Measurements from ENCODE around the gene RYR3.

DNA sequence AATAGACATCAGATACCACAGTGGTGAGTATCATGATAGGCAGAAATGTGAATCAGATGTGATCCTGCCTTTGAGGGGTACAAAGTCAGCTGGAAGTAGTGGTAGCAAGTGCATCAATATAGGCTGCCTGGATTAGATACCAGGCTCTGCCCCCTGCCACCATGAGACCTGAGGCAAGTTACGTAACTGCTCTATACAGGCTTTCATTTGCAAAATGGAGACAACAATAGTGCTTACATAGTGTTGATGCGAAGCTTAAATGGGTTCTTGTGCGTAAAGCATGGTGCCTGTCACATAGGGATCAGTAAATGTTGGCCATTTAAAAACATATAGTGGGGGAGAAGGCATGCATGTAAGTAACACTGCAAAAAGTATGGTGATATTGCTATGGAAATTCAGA is 158.0 kb downstream of the RYR3 start:
- TF ChIP-seq, protein P1, sequence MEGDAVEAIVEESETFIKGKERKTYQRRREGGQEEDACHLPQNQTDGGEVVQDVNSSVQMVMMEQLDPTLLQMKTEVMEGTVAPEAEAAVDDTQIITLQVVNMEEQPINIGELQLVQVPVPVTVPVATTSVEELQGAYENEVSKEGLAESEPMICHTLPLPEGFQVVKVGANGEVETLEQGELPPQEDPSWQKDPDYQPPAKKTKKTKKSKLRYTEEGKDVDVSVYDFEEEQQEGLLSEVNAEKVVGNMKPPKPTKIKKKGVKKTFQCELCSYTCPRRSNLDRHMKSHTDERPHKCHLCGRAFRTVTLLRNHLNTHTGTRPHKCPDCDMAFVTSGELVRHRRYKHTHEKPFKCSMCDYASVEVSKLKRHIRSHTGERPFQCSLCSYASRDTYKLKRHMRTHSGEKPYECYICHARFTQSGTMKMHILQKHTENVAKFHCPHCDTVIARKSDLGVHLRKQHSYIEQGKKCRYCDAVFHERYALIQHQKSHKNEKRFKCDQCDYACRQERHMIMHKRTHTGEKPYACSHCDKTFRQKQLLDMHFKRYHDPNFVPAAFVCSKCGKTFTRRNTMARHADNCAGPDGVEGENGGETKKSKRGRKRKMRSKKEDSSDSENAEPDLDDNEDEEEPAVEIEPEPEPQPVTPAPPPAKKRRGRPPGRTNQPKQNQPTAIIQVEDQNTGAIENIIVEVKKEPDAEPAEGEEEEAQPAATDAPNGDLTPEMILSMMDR (IDR thresholded peaks at IDR 0.05) = no peak
- no peak for TF ChIP-seq ZFX (IDR thresholded peaks at IDR 0.05; ENCODE audit: borderline replicate concordance)
